BE2C (cell line): ENCODE results near the gene BSND. TPM values are rescaled to one million over a fixed set of nuclear protein-coding genes. Genes with fewer than 3 reads are reported as not detected.
A peak's percentile ranks its signal among the peaks of the same experiment; 100 is the strongest.

Experiments
- DNase-seq: peaks from one replicate; pipeline ENCODE4 v3.0.0-alpha.2; 2020
- H3K27me3 ChIP-seq: fragments of 250-450 bp; sonication (Bioruptor Pico); 2 replicates; pipeline ENCODE4 v1.5.1; 2020; ENCODE audit warnings: mild to moderate bottlenecking
- H3K36me3 ChIP-seq: fragments of 250-450 bp; sonication (Bioruptor Pico); 2 replicates; pipeline ENCODE4 v1.5.1; 2020; ENCODE audit warnings: mild to moderate bottlenecking
- H3K4me1 ChIP-seq: fragments of 250-450 bp; sonication (Bioruptor Pico); 2 replicates; pipeline ENCODE4 v1.5.1; 2020
- H3K4me3 ChIP-seq: 2 replicates; pipeline ENCODE4 v1.5.1; 2011; ENCODE audit warnings: low read depth, low read length
- H3K9me3 ChIP-seq: fragments of 250-450 bp; sonication (Bioruptor Pico); 2 replicates; pipeline ENCODE4 v1.5.1; 2020
- polyA plus RNA-seq: library from polyadenylated mRNA; unstranded; fragments of >200 nt; gene quantifications from one replicate; pipeline ENCODE4 v1.2.1, GENCODE V29; 2012; ENCODE audit warnings: low read depth, missing spikeins; ENCODE audit not compliant: insufficient read length, insufficient read depth
- TF ChIP-seq, protein P1 (sequence below): IDR thresholded peaks from 2 replicates; pipeline ENCODE4 v1.5.1; 2012; ENCODE audit warnings: mild to moderate bottlenecking, low read depth, low read length

Gene BSND
- not detected for polyA plus RNA-seq

DNA sequence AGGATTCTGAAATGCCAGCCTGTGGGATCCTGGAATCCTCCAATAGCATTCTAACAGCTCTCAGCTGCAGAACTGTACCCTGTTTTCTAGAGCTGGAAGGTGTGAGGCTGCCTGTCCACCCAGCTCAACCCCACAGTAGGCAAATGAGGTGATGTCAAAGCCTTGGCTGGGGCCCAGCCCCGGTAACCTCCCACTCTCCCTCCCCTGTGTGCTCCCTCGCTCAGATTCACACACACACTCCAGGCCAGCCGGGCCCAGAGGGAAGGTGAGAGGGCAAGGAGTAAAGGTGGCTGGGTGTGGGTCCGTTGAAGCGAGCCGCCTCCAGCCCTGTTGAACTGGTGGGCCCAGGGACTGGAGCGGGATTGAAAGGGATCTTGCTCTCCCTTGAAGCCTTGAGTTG lies at the start of gene BSND:
Gene BSND, plus strand, starts transcription at position 257 of the 400 bp plus-strand sequence. CDS start 254 bp downstream, outside the sequence.
- Histone ChIP-seq H3K36me3 (no peaks in the 10 kb centered on the region), H3K4me1 (no peaks in the 10 kb centered on the region), H3K4me3 (no peak within 1 kb of the TSS), H3K9me3 (no peaks in the 10 kb centered on the region), H3K27me3 (no peaks in the 10 kb centered on the region)
- no peak for DNase-seq
- TF ChIP-seq, protein P1, sequence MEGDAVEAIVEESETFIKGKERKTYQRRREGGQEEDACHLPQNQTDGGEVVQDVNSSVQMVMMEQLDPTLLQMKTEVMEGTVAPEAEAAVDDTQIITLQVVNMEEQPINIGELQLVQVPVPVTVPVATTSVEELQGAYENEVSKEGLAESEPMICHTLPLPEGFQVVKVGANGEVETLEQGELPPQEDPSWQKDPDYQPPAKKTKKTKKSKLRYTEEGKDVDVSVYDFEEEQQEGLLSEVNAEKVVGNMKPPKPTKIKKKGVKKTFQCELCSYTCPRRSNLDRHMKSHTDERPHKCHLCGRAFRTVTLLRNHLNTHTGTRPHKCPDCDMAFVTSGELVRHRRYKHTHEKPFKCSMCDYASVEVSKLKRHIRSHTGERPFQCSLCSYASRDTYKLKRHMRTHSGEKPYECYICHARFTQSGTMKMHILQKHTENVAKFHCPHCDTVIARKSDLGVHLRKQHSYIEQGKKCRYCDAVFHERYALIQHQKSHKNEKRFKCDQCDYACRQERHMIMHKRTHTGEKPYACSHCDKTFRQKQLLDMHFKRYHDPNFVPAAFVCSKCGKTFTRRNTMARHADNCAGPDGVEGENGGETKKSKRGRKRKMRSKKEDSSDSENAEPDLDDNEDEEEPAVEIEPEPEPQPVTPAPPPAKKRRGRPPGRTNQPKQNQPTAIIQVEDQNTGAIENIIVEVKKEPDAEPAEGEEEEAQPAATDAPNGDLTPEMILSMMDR = no peak

GRCh38 chr1:54949053-54949452 lies 49.7 kb upstream of the BSND start:
- DNase-seq = no peak

DNA sequence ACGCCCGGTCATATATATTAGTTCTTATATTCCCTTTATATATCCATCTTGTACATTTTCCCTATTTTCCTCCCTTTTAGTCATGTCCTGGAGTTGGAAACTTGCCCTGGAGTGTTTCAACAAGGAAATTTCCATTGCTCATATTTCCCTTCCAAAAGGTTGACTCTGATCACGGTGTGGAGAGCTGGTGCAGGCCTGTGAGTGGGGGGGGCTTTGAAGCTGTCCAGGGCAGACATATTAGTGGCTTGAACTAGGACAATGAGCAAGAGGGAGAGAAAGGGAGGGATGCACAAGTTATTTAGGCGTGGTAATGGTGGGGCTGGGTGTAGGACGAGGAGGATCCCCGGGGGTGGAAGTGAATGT lies 48.7 kb upstream of the BSND start:
- H3K4me3 ChIP-seq = peak overlapping the region; percentile 44; the same call in 1 of the 2 replicates
- no peaks in the 10 kb centered on the region for H3K27me3 ChIP-seq
- no peak for DNase-seq
- H3K4me1 ChIP-seq = no peaks in the 10 kb centered on the region
- TF ChIP-seq, protein P1 = no peak
- H3K36me3 ChIP-seq = no peaks in the 10 kb centered on the region
- H3K9me3 ChIP-seq = no peaks in the 10 kb centered on the region

More at GRCh38 chr1:54949053-54949452, 49.7 kb upstream of the BSND start:
- H3K36me3 ChIP-seq = no peaks in the 10 kb centered on the region
- TF ChIP-seq, protein P1 = no peak
- H3K4me1 ChIP-seq = no peaks in the 10 kb centered on the region
- H3K9me3 ChIP-seq = no peaks in the 10 kb centered on the region
- no peaks in the 10 kb centered on the region for H3K27me3 ChIP-seq
- no peak overlapping the region for H3K4me3 ChIP-seq

DNA sequence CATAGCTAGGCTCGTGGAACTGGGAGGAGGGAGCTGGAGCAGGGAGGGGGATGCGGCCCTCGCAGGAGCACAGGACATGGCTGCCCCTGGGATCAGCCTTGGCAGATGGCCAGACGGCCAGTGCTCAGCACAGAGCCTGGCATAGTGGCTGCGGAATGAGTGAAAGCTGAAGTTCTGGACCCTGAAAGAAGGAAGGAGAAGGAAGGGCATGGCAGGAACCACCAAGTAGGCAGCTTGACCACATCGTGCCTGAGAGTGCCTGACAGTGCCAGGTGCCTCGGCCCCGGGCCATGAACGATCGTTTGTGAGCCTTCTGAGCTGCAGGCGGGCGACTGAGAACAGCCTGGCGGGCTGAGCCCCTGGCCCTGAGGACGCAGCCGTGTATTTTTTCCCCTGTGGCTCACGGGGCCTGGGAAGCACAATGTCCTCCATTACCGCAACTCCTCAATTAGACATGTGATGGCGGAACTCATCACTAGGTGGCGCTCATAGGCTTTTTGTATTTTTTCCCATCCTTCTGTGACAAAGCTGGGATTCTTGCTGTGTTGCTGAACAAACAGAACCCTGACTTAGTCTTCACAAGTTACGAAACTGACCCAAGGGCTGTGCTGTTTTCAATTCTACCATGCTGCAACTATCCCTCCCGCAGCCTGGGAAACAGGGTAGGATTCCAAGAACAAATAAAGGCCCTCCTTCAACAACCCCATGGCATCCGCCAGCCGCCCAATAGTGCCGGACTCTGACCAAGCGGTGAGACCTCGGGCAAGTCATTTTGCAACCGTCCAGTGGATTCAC lies 48.2 kb upstream of the BSND start:
- Histone ChIP-seq H3K36me3 (no peaks in the 10 kb centered on the region), H3K4me3 (peak overlapping the region; percentile 44), H3K4me1 (no peaks in the 10 kb centered on the region), H3K27me3 (no peaks in the 10 kb centered on the region), H3K9me3 (no peaks in the 10 kb centered on the region)
- peak; percentile 61 for DNase-seq
- TF ChIP-seq, protein P1 = peak; percentile 63

GRCh38 chr1:54951810-54952226 lies 46.9 kb upstream of the BSND start:
- DNase-seq = no peak
- no peaks in the 10 kb centered on the region for H3K4me1 ChIP-seq
- TF ChIP-seq, protein P1 = no peak

More at GRCh38 chr1:54951810-54952226, 46.9 kb upstream of the BSND start:
- no peaks in the 10 kb centered on the region for H3K9me3 ChIP-seq
- H3K27me3 ChIP-seq = no peaks in the 10 kb centered on the region
- H3K4me3 ChIP-seq = no peak overlapping the region
- H3K36me3 ChIP-seq = no peaks in the 10 kb centered on the region
